HG02678 (cell line): Measurements from ENCODE around the gene PWP1.

ENCODE experiments used
- ATAC-seq: cut with Tn5 transposase; IDR thresholded peaks from one replicate; pipeline ENCODE4 v1.9.1; 2021; ENCODE audit warnings: mild to moderate bottlenecking, moderate library complexity; ENCODE audit not compliant: unreplicated experiment

Gene PWP1

DNA sequence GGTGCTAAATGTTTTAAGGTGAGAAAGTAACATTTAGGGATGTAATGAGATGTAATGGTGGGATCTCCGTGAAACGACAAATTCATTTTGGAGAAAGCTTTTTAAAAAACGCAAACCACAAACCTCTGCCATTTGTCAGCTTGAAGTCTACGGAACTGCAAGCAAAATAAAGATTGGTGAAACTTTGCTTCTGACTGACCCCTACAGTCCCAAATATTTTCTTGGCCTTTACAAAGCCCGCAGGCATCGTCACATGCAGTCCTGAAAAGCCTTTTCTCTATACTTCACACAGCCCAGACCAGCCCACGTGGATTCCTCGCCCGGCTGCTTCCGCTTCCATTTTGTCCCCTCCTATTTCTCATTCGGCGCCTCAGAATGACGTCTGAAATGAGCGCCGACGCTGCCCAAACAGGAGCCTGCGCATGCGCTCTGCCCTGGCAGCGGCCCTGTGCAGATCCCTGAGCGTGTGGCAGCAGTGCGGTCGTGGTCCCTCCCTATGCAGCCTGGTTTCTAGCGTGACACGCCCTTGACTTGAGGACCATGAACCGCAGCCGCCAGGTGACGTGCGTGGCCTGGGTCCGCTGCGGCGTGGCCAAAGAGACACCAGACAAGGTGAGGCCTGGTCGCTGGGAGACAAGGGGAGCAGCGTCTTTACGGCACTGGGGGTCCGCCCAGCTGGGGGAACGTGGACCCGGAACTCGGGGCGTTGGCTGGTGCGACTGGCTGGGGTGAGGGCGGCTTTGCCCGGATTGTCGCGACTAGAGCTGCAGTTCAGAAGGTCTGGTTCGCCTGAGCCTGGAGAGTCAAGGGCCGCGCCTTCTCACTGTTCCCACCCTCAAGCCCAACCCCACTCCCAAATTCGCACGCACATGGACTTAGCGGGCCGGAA, at the start of gene PWP1:
Gene PWP1 (plus strand): TSS at position 440 of the 889 bp plus-strand sequence. CDS start 101 bp downstream, at position 541.
- ATAC-seq, result peak; percentile 90

DNA sequence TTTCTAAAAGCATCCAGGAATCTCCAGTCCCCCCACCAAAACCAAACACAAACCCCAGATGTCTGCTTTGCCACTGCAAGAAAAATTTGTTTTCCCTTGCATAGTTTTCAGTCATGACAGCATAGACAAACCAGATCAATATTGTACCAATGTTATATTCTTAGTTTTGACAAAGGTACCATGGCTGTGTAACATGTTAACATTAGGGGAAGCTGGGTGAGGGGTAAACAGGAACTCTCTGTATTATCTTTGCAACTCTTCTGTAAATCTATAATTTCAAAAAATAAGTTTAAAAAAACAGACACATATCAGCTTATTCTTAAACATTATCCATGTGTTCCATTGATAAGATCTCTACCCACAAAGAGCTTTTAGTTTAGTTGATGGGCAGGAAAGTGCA, 44.4 kb upstream of the PWP1 start:
- ATAC-seq, result no peak

DNA sequence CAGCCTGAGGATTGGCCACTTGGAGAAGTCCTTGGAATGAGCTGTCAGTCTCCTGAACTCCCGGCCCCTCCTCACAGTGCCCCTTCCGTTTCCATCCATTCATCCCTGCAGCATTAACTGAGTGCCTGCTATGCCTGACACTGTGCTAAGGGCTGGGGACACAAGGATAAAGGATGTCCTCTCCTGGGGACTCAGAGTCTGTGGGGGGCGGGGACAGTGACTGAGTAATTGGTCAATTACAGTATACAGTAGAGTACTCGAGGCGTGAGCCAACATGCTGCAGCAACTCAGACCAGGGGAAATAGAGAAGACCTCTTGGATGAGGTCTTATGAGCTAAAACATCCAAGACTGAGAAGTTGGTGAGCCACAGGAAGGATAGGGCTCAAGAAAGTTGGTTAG, 43.4 kb upstream of the PWP1 start:
- no peak for ATAC-seq

DNA sequence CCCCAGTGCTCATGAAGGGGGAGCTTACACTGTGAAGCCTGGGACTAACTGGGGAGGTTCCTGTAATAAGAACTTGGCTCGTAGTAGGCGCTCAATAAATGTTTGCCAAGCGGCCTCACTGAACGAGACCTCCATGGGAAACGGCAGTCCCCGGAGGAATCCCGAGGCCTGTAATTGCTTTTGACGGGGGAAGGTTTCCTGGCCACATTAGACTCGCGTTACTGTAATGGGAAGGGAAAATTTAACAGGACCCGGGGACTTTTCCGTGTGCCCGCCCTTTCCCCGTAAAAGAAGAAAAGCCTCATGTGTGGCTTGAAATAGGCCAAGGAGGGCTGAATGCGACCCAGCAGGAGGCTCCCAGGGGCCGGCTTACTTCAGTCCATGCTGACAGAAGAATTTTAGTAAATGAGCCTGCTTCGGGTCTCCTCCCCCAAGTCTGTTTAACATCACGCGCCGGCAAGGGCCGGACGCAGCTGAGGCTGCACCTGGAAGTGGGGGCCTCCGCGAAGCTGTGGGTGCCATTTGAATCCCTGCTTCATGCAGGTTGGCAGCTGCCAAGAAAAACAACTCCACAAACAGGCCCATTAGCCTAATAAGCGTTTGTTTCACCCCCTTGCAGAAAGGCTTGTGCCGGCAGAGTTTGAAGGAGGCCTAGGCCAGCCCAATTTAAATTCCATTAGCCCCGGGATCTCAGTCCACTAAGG, 39.8 kb upstream of the PWP1 start:
- no peak for ATAC-seq

DNA sequence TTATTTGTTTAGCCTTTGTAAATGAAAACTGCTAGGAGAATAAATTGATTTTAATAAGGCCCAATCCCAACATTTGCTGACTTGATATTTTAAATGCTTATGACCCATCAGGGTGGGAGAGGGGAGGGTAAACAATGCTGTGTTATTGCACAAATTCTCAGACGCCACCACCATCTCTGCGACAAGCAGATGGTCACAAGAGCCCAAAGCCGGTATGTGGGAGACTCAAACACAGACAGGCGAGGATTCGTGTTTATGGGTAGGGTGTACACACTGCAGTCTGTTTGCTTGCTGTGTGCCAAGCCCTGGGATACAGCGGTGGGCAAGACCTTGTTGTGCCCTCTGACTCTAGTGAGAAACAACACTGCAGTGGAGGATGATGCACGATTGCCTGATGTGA, 39.2 kb upstream of the PWP1 start:
- ATAC-seq, result no peak

DNA sequence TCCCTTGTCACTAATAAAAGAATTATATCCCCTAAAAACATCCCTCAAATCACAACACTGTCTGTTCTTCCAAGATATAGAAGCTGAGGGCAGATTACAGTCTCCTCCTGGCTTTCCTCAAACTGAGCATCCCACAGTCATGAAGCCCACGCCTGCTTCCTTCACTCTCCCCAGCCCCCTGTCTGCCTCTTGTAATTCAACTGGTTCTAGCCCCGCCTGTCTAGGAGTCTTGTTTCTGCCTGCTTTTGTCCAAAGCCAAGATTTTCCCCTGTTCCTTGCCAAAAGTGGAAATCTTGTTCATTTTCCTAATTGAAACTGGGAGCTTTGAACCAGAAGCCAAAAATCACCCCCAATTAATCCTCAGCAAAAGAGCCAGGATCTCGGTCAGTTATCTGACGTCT, 35.9 kb upstream of the PWP1 start:
- no peak for ATAC-seq

DNA sequence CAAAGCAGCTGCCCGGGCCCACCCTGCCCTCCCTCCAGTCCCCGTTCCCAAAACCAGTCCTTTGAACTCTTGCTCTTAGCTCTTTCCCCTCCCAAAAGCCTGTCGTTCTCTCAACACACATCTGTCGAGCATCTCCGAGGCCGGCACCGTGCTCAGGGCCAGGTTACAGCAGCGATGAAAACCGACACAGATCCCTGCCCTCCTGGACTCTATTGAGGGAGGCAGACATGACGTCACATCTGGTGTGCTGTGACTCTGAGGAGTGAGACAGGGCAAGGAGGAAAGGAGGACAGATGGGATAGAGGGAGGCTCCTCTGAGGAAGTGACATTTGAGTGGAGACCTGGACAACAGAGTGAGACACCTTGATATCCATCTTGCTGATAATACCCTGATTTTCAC, 34.6 kb upstream of the PWP1 start:
- ATAC-seq, result no peak

DNA sequence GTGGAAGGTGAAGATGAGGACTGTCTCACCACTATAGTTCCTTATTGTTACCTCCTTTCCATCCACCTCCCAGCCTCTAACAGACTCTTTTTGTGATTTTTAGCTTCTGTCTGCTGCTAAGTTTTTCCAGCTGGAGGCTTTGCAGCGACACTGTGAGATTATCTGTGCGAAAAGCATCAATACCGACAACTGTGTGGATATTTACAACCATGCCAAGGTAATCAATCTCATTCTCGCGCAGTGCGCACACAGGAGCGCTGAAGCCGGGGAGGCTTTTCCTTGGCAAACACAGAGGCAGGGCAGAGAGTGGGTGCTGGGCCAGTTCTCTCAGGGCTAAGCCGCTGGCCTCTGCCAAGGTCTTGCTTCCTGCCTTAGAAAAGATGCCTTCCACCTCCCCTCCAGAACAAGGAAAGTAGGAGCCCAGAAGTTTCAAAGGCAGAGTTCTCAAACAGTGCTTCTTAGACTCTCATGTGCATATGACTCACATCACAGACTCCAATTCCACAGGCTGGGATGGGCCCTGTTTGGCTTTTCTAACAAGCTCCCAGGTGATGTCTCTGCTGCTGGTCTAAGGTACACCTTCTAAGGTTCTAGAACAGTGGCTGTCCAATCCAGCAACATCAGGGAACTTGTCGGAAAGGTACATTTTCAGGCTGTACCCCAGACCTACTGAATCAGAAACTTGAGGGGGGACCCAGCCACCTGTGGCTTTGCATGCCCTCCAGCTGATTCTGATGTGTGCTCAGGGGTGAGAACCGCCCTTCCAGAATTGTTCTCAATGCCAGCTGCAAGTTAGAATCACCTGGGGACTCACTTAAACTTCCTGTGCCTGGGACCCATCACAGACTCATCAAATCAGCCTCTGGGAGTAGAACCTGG, 33.8 kb upstream of the PWP1 start:
- no peak for ATAC-seq

DNA sequence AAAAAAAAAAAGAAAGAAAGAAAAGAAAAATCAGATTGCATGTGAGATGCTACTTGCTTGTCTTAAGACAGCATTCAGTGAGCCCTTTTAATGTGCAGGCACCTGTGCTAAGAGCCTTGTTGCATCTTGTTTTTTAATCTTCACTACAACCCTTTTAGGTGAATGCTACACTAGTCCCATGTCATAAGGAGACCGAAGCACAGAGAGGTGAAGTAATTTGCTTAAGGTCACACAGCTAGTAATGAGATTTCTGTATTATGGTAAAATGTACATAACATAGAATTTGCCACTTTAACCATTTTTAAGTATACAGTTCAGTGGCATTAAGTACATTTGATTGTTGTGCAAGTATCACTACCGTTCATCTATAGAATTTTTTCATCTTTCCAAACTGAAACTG, 32.1 kb upstream of the PWP1 start:
- ATAC-seq, result no peak

DNA sequence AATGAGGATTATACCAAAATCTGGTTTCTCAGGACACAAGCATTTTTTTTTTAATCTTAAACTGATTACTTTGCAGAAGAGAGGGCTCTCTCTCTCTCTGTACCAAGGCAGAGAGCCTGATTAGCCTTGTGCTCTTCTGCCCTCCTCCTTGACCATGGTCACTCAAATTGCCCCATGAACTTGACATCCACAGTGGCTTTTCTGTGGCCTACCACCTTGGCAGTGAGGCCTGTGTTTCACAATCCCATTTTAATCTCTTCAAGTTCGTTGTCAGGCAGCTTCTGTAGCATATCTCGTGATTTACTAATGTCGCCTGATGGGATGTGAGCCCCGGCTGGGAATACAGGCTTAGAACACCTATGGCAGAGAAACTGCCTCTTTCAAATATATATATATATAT, 30.7 kb upstream of the PWP1 start:
- ATAC-seq, result no peak

DNA sequence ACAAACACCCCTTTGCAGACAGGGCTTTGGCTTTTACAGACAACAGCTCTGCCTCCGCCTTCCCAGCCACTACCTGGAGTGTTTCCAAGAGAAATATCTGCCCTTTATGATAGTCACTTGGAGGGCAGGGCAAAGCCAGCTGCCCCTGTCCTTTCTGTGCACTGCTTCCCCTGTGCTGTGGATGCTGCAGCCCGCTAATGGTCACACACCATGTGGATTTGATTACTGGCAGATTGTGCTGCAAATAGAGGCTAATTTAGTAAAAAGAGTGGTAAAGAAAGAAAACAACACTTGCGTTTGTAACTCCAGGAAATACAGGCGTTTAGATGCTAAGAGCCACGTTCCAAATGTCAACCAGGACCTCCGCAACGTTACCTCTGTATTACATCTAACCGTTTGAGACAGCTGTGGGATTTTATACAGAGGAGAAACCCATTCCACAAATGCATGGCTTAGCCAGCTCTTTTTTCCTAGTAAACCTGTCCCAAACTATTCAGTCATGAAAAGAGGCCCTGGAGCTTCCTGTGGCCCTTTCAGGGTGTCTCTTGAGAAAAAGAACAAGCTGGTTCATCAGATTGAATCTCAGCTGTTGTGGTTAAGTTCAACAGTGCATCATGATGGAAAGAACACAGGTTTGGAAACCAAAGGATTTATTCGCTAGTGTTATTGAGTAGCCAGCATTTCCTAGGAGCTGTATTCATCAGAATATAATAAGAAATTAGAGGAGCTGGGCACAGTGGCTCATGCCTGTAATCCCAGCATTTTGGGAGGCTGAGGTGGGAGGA, 30.1 kb upstream of the PWP1 start:
- ATAC-seq, result no peak

DNA sequence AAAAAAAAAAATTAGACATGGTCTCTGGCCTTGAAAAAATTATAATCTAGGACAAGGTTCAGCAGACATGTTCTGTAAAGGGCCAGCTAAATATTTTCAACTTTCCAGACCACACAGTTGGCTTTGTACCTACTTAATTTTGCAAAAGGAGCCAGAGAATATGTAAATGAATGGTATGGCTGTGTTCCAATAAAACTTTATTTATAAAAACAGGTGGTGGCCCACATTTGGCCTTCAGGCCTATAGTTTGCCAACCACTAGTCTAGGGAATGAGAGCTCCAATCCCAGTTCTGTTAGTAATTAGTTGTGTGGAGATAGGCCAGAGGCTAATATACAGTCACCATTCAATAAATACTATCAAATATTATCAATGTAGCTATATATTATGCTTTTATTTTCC, 29.3 kb upstream of the PWP1 start:
- no peak for ATAC-seq

DNA sequence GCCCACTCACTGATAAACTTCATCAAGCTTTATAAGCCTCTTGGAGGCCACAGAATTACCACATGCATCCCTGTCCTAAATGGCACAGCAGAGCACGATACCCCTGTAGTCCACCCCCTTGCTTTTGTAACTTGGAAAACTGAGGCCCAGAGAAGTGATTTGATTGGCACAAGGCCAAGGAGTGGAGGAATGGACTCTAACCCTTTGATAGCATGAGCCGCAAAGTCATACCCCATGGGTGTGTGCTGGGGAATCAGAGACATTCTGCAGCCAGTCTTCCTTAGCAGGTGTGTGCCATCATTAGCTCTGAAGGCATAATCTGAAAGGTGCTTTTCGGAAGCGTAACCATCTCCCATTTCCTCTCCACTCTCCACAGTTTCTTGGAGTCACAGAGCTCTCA, 28.5 kb upstream of the PWP1 start:
- ATAC-seq, result no peak

DNA sequence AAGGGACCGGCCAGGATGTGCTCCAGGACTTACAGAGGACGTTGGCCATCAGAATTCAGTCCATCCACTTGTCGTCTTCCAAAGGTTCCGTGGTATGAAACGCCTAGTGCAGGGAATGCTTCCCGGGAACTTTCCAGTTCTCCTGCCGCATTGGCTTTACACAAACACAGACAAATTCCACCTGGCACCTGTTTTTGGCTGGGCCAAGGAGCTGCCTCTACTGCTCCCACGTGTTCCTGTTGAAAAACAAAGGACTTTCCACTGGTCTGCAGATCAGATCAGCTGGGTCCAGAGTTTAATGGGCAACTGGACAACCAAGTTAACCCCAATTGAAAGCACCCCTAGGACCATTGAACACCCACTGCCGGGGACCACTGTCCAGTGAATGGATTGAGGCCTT, 28.0 kb upstream of the PWP1 start:
- no peak for ATAC-seq

DNA sequence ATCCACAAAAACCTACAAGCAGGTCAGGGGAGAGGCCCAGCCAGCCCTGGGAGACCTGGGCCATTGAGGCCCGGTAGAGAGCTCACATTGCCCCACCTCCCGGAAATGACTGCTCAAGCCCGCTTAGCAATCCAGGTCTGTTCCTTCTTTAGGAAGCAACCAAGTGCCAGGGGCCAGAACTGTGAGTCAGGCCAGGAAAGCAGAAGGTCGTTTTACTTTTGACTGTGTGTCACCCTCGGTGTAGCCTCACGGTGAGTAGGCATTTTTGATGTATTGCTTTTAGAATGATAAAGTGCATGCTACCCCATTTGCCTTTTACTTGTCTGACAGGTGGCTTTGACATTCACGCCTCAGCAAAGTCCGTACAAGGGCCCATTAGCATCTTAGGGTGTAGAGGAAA, 25.4 kb upstream of the PWP1 start:
- no peak for ATAC-seq

DNA sequence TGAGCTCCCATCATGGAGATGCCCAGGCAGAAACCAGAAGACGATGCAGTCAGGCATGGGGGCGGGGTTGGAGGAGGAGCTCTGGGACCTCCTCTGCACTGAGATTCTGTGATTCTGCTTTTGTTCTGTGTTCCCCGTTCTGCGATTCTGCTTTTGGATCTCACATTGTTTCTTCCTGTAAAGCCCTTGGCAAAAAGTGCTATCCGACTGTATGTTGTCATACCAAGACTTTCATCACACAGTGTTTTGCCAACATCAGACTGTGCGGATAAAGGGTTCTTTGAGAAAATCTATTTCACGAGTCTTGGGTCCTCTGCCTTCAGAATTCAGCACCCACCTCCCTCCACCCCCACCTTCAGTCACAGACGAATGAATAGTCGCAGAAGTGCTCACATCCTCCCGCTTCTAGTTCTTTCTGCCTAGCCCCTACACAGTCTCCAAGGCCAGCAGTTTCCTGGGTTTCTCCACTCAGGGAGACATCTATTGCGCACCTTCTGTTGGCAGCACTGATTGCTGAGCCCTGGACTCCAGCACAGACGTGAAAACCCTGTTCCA, 24.7 kb upstream of the PWP1 start:
- ATAC-seq, result no peak

DNA sequence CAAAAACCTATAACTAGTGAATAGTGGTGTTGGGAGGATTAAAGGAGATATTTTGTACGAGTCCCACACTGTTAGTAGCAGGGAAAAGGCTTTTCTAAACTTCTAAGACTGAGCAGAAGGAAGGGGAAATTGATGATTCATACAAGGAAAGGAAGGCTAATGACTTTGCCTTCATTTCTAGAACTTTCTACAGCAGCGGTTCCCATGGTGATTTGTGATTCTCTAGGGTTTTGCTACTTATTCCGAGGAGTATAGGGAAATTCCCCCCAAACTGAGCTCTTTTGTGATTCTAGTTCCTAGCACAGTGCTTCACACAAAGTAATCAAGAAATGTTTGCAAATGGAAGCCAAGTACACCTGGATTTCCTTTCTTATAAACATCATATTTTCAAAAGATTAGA, 23.8 kb upstream of the PWP1 start:
- no peak for ATAC-seq

DNA sequence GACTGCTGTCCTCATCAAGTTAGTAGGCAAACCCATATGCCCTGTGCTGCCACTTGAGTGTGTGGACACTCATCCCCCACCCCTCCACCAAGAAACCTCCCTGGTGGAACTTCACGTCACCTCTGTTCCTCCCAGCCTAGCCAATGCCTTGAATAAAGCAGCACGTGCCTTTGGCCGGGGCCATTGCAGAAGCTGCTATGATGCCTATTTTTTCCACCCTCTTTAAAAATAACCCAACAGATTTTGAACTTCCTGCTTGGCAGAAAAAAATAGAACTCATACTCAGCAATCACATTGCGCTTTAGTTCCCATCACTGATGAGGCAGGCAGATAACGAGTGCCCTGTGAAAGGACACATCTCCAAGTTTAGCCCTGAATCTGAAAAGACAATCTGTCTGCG, 23.1 kb upstream of the PWP1 start:
- ATAC-seq, result no peak

DNA sequence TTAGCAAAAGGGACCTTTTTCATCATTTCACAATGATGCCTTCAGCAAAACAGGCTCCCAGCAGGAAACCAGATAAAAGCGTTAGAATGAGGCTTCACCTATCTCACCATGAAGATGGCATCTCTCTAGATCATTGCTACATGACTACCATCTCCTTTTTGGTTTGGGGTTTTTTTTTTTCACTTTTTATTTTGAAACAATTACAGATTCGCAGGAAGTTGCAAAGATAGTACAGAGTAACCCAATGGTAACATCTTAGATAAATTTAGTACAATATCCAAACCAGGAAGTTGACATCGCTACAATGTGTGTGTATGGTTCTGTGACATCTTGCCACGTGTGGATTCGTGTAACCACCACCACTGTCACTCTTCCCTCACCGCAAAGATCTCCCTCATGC, 22.3 kb upstream of the PWP1 start:
- ATAC-seq, result no peak

DNA sequence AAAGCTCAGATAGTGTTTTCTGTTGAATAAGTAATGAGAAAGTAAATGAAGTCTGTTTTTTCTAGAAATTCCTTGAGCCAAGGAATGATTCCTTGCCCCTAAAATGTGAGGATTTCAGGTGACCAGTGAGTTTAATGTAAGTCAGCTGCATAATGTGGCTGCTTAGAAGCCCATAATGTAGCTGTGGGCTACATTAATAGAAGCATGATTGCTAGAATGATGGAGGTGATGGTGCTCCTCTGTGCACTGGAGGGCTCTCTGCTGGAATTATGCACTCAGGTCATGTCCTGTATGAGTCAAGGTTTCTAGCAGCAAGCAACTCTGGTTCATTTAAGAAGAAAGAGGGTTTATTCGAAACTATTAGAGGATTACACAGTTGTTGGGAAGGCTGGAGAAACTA, 19.6 kb upstream of the PWP1 start:
- no peak for ATAC-seq
